PC-3 (cell line): ENCODE data around the gene MYO5B. TPM values are rescaled to one million over a fixed set of nuclear protein-coding genes. Genes with fewer than 3 reads are reported as not detected.
A peak's percentile ranks its signal among the peaks of the same experiment; 100 is the strongest.

ENCODE experiments used
- ATAC-seq: fragments of 200-7000 bp; cut with Tn5 transposase; 2 replicates; pipeline ENCODE4 v1.9.1; 2020; ENCODE audit warnings: mild to moderate bottlenecking, moderate library complexity
- BruUV-seq: library from RNA; stranded (reverse); fragments of 400-500 nt; replicated peaks from 2 replicates; lab custom pipeline; 2021; lab: Mats Ljungman, UMichigan
- CTCF ChIA-PET: fragments of 300-600 bp; sonication (Branson Sonifier 250); formaldehyde crosslinking; loops from one replicate; lab custom pipeline; 2022; ENCODE audit warnings: antibody characterized with exemption; lab: Charles Lee
- POLR2A ChIA-PET: fragments of 300-600 bp; sonication (Branson Sonifier 250); formaldehyde crosslinking; loops from one replicate; lab custom pipeline; 2022; ENCODE audit warnings: antibody characterized with exemption; ENCODE audit not compliant: unreplicated experiment; lab: Charles Lee
- DNase-seq: peaks from one replicate; pipeline ENCODE4 v3.0.0-alpha.2; 2015
- H2AFZ ChIP-seq: fragments of 300-600 bp; sonication (generic); 2 replicates; pipeline ENCODE4 v1.6.0; 2016; ENCODE audit warnings: antibody characterized with exemption, low read length
- H3F3A ChIP-seq: fragments of 300-600 bp; sonication (generic); one replicate; pipeline ENCODE4 v1.6.0; 2017; ENCODE audit warnings: antibody characterized with exemption, low read length, control low read depth, mild to moderate bottlenecking; ENCODE audit not compliant: unreplicated experiment
- H3K27ac ChIP-seq: fragments of 300-600 bp; sonication (generic); 2 replicates; pipeline ENCODE4 v1.5.1; 2016; ENCODE audit warnings: mild to moderate bottlenecking, low read length
- H3K27me3 ChIP-seq: fragments of 300-600 bp; sonication (generic); 2 replicates; pipeline ENCODE4 v1.6.1; 2016; ENCODE audit warnings: low read length, mixed read lengths
- H3K36me3 ChIP-seq: fragments of 300-600 bp; sonication (generic); 2 replicates; pipeline ENCODE4 v1.6.1; 2016; ENCODE audit warnings: low read depth, mixed run types, low read length, mixed read lengths
- H3K4me1 ChIP-seq: fragments of 300-600 bp; sonication (generic); 2 replicates; pipeline ENCODE4 v1.5.1; 2016; ENCODE audit warnings: low read length; ENCODE audit not compliant: insufficient read depth
- H3K4me2 ChIP-seq: fragments of 300-600 bp; sonication (generic); 2 replicates; pipeline ENCODE4 v1.6.0; 2016; ENCODE audit warnings: low read length
- H3K4me3 ChIP-seq: fragments of 300-600 bp; sonication (generic); 2 replicates; pipeline ENCODE4 v1.5.1; 2016; ENCODE audit warnings: mild to moderate bottlenecking, low read length, mixed read lengths
- H3K79me2 ChIP-seq: fragments of 300-600 bp; sonication (generic); 2 replicates; pipeline ENCODE4 v1.6.1; 2017; ENCODE audit warnings: low read length, mixed read lengths
- H3K9ac ChIP-seq: fragments of 300-600 bp; sonication (generic); 2 replicates; pipeline ENCODE4 v1.6.0; 2016; ENCODE audit warnings: mild to moderate bottlenecking, low read length
- H3K9me2 ChIP-seq: fragments of 300-600 bp; sonication (generic); replicated peaks from 2 replicates; pipeline ENCODE4 v1.6.1; 2016; ENCODE audit warnings: mixed run types, low read length, mixed read lengths
- H3K9me3 ChIP-seq: fragments of 300-600 bp; sonication (generic); 2 replicates; pipeline ENCODE4 v1.6.1; 2016; ENCODE audit warnings: low read length, mixed read lengths
- H4K20me1 ChIP-seq: fragments of 300-600 bp; sonication (generic); 2 replicates; pipeline ENCODE4 v1.6.1; 2016; ENCODE audit warnings: low read length, mixed read lengths
- CTCF ChIP-seq: fragments of 300-600 bp; sonication (generic); conservative IDR thresholded peaks from 2 replicates; pipeline ENCODE4 v1.5.1; 2017; ENCODE audit warnings: antibody characterized with exemption, low read depth, mild to moderate bottlenecking, low read length
- EZH2 ChIP-seq: fragments of 300-600 bp; sonication (generic); IDR thresholded peaks from one replicate; pipeline ENCODE4 v1.6.1; 2017; ENCODE audit warnings: antibody characterized with exemption, mild to moderate bottlenecking, low read length; ENCODE audit not compliant: unreplicated experiment
- EZH2phosphoT487 ChIP-seq: fragments of 300-600 bp; sonication (generic); IDR thresholded peaks from 2 replicates; pipeline ENCODE4 v1.6.1; 2018; ENCODE audit warnings: mild to moderate bottlenecking, antibody characterized with exemption, low read length, borderline replicate concordance
- intact Hi-C: fragments of 100-400 bp; cut with micrococcal nuclease; formaldehyde crosslinking; loops from 2 replicates; pipeline ENCODE4 v1.9.0; 2023
- total RNA-seq: library from RNA; depleted of rRNA; stranded (reverse); fragments of >200 nt; gene quantifications from 2 replicates; pipeline ENCODE4 v1.2.3, GENCODE V29; 2014

MYO5B gene
- total RNA-seq, 1 experiment from 2014 or later: 10.7 TPM

GRCh38 chr18:49859021-49859359, 336.0 kb downstream of the MYO5B start:
- TF ChIP-seq EZH2: no peak
- TF ChIP-seq CTCF: no peak
- no peak for TF ChIP-seq EZH2phosphoT487
- ATAC-seq (peak; percentile 21), DNase-seq (no peak)
- Histone ChIP-seq H3K4me2 (no peak overlapping the region), H3K36me3 (no peaks in the 10 kb centered on the region), H3K9me2 (no peaks in the 10 kb centered on the region), H3K79me2 (no peaks in the 10 kb centered on the region), H4K20me1 (no peaks in the 10 kb centered on the region), H3K9me3 (no peaks in the 10 kb centered on the region), H3K27ac (no peak overlapping the region), H3K9ac (no peak overlapping the region), H3K27me3 (no peaks in the 10 kb centered on the region), H3K4me3 (no peak overlapping the region), H3F3A (no peaks in the 10 kb centered on the region), H2AFZ (no peak overlapping the region), H3K4me1 (peaks cover 7% of the 10 kb centered on the region; the same call in 1 of the 2 replicates)
- BruUV-seq: no TSS peak
- intact Hi-C loops: loop anchor here (2.0 to 5.0 kb wide), 2 partner anchors 62 to 74 kb away; no protein-coding TSS in a partner anchor
- ChIA-PET POLR2A (no interaction called here), CTCF (interaction anchor here (0.6 to 1.3 kb wide), 7 partner anchors 10 to 298 kb away, joined by 3 to 6 read pairs (median 3); no protein-coding TSS in a partner anchor)

DNA sequence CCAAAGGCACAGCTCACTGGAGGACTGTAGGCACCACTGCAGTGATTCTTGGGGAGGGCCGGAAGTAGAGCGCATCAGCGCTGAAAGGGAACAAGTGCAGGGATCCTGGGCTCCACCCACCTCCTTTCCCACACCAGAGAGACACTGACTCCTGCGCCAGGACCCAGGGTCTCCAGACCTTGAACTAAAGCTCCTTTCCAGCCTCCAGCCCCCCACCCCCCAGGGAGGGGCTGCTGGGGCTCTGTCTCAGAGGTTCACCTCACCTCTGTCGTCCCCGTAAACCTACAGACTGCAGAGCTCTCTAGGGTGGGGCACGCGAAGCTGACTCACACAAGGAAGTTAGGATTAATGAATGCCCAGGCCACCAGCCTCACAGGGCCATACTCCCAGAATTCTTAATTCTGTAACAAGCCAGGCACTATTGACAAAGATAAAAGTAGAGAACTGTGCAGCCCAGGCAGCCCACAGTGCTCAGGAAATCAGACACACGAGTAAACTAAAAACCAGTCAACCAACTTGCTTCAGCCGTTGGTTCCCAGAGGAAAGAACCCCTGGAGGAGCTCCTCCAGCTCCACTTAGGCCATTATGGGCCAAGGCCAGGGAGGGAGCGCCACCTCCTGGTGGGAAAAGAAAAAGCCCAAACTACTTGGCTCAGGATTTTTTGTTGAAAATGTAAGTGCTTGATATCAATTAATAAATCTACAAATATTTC, 336.5 kb downstream of the MYO5B start:
- no peaks in the 10 kb centered on the region for H4K20me1 ChIP-seq
- no peak overlapping the region for H3K9ac ChIP-seq
- no peak overlapping the region for H3K4me3 ChIP-seq
- POLR2A ChIA-PET: no interaction called here
- no peaks in the 10 kb centered on the region for H3K9me2 ChIP-seq
- peak; percentile 77 for TF ChIP-seq CTCF
- no peak for TF ChIP-seq EZH2phosphoT487
- TF ChIP-seq EZH2: no peak
- peaks cover 7% of the 10 kb centered on the region; the same call in 1 of the 2 replicates for H3K4me1 ChIP-seq
- H3K36me3 ChIP-seq: no peaks in the 10 kb centered on the region
- peak; percentile 80 for ATAC-seq
- no TSS peak for BruUV-seq
- H3K27me3 ChIP-seq: no peaks in the 10 kb centered on the region
- intact Hi-C loops: loop anchor here (1.0 to 5.0 kb wide), 4 partner anchors 61 to 348 kb away; no protein-coding TSS in a partner anchor
- peak overlapping the region; percentile 34; the same call in 1 of the 2 replicates for H2AFZ ChIP-seq
- no peaks in the 10 kb centered on the region for H3K9me3 ChIP-seq
- peak overlapping the region; percentile 23; the same call in 1 of the 2 replicates for H3K27ac ChIP-seq
- no peaks in the 10 kb centered on the region for H3F3A ChIP-seq
- CTCF ChIA-PET: interaction anchor here (0.6 to 1.3 kb wide), 10 partner anchors 9 to 297 kb away, joined by 3 to 6 read pairs (median 3); no protein-coding TSS in a partner anchor
- peak; percentile 61 for DNase-seq
- peak overlapping the region; percentile 22; the same call in 1 of the 2 replicates for H3K4me2 ChIP-seq
- no peaks in the 10 kb centered on the region for H3K79me2 ChIP-seq
